ENCODE measurements around the gene KRT86. TPM values are rescaled to one million over a fixed set of nuclear protein-coding genes. Genes with fewer than 3 reads are reported as not detected.
"Not testable (repeated sequence)": the region's sequence is repeated elsewhere in the genome, so short reads cannot be mapped to it uniquely, and the experiment has no call there.

Gene KRT86
- total and polyA plus RNA-seq, 2 experiments from 2014 or later: 0.35 TPM; not detected in 1

DNA sequence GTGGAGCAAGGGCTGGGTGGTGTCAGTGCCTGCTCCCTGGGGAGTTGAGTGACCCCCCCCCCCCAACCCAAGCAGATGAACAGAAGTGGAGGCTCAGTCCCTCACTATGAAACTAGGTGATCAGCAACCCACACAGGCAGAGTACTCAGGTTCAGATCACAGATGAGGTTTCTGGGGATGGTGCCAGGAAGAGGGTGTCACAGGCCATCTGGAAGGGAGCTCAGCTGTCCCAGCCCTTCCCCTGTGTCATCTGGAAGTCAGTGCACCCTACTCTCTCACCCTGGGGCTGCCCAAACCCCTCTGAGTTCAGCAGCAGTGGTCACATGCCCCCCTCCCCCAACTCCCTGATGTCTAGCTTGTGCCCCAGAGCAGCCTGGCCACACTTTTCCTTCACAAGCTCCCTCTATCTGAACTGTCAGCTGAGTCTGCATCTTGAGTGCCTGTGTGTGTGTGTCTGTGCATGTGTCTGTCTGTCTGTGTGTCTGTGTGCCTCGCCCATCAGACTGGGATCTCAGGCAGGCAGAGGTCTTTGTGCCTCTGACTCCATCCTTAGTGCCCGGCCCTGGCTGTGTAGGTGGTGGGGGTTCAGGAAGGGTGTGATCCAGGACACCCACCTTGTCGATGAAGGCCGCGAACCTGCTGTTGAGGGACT, 16.2 kb downstream of the KRT86 start:
- H3K36me3 ChIP-seq; H3K9me3 ChIP-seq (ENCODE audit: low read depth); H3K27ac ChIP-seq; DNase-seq (ENCODE audit: low read depth in 1 of 2, low spot score in 1 of 2); H3K4me3 ChIP-seq; H3K4me1 ChIP-seq (ENCODE audit: low read depth): not testable (repeated sequence)
- peaks cover 17% of the 10 kb centered on the region for H3K27me3 ChIP-seq

DNA sequence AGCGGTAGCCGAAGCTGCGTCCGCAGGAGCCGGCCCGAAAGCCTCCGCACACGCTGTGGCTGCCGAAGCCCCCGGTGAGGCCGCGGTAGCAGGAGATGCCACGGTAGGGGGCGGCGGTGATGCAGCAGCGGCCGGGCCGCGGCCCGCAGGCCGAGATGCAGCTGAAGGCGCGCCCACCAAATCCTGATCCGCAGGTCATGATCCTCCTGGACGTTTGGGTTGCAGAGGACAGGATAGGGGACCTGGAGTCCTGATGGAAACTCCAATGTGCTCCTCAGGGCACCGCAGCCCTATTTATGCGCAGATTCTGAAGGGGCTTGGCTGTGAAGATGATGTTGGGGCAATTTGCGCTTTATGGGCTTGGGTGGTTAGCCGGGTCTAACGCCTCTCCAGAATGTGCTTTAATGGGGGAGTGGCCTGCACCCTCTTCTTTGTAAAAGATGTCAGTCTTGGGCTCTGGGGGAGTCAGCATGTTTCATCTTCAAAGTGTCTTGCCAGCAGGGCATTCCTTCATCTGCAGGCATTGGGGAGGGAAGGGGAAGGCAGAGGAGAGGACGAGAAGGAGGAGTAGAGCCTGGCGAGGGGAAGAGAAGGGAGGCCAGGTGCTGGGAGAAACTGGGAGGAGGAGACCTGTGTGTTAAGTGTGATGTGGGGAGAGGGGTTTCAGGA, 17.0 kb downstream of the KRT86 start, which contains the start of gene KRT81:
KRT81 (minus strand) TSS at position 268 of the 669 bp plus-strand sequence; CDS start at position 199, 69 bp downstream.
- Histone ChIP-seq H3K4me1 (ENCODE audit: low read depth) (no peaks in the 10 kb centered on the region), H3K27me3 (peaks cover 22% of the 10 kb centered on the region), H3K9me3 (ENCODE audit: low read depth) (no peaks in the 10 kb centered on the region), H3K27ac (no peak within 1 kb of the TSS), H3K36me3 (no peaks in the 10 kb centered on the region), H3K4me3 (no peak within 1 kb of the TSS)
- TF ChIP-seq, protein P1, sequence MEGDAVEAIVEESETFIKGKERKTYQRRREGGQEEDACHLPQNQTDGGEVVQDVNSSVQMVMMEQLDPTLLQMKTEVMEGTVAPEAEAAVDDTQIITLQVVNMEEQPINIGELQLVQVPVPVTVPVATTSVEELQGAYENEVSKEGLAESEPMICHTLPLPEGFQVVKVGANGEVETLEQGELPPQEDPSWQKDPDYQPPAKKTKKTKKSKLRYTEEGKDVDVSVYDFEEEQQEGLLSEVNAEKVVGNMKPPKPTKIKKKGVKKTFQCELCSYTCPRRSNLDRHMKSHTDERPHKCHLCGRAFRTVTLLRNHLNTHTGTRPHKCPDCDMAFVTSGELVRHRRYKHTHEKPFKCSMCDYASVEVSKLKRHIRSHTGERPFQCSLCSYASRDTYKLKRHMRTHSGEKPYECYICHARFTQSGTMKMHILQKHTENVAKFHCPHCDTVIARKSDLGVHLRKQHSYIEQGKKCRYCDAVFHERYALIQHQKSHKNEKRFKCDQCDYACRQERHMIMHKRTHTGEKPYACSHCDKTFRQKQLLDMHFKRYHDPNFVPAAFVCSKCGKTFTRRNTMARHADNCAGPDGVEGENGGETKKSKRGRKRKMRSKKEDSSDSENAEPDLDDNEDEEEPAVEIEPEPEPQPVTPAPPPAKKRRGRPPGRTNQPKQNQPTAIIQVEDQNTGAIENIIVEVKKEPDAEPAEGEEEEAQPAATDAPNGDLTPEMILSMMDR (IDR thresholded peaks at IDR 0.05; ENCODE audit: low read depth, low read length): no peak
- DNase-seq (ENCODE audit: low read depth in 1 of 2, low spot score in 1 of 2): no peak

DNA sequence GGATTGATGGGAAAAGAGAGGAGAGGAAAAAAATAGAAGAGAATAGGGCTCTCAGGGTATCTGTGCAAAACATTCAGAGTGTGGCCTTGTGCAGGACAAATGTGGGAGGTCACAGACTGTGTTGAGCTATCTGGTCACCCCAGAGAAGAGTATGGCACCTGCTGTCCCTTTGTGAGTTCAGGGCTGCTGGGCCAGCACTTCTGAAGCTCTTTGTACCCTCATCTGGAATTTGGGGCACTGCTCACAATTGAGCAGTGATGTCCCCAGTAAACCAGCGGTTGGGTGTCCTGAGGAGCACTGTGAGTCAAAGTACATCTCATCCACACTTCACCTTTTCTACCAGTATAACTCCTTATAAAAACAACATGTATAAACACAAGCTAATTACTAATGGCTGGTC, 19.5 kb downstream of the KRT86 start:
- Histone ChIP-seq H3K9me3 (ENCODE audit: low read depth) (no peaks in the 10 kb centered on the region), H3K27me3 (peaks cover 45% of the 10 kb centered on the region), H3K4me3 (no peak overlapping the region), H3K36me3 (no peaks in the 10 kb centered on the region), H3K4me1 (ENCODE audit: low read depth) (no peaks in the 10 kb centered on the region), H3K27ac (no peak overlapping the region)
- TF ChIP-seq, protein P1 (IDR thresholded peaks at IDR 0.05; ENCODE audit: low read depth, low read length): no peak
- no peak for DNase-seq (ENCODE audit: low read depth in 1 of 2, low spot score in 1 of 2)

DNA sequence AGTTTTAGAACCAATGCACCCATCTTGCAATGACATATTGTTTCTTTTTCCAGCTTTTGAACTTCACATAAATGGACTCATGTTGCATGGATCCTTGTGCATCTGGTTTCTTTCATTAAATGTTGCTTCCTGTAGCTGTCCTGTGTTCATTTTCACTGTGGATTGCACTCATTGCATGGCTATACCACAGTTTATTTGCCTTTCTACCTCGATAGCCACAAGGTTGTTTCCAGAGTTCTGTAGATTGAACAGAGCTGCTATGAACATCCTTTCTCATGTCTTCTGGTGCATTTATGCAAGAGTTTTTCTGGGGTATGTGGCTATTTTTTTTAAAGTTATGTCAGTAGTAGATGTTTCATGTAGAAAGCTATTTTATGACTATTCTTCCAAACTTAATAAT, 20.4 kb downstream of the KRT86 start:
- peaks cover 51% of the 10 kb centered on the region for H3K27me3 ChIP-seq
- H3K4me3 ChIP-seq: no peak overlapping the region
- DNase-seq (ENCODE audit: low read depth in 1 of 2, low spot score in 1 of 2): no peak

DNA sequence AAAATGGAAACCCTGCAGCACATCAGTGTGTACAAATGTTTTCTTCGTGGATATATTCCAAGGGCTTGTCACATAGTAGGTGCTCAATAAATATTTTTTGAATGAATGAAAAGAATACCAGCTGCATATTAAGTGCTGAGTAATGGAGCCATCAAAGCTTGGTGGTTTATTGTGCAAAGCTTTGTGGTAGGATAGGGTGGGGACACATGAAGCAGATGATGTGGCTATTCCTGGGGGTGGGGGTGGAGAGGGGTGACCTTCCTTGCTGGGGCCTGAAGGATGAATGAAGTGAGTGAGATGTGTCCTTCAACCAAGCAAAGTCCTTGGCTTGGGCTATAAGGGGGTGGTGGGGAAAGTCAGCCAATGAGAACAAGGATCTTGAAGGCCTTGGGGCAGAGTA, 21.2 kb downstream of the KRT86 start:
- Histone ChIP-seq H3K4me1 (ENCODE audit: low read depth) (no peaks in the 10 kb centered on the region), H3K9me3 (ENCODE audit: low read depth) (no peaks in the 10 kb centered on the region), H3K36me3 (no peaks in the 10 kb centered on the region), H3K27me3 (peaks cover 56% of the 10 kb centered on the region), H3K27ac (no peak overlapping the region), H3K4me3 (no peak overlapping the region)
- TF ChIP-seq, protein P1 (IDR thresholded peaks at IDR 0.05; ENCODE audit: low read depth, low read length): no peak
- no peak for DNase-seq (ENCODE audit: low read depth in 1 of 2, low spot score in 1 of 2)

More for the DNA sequence above, 20.4 kb downstream of the KRT86 start:
- no peaks in the 10 kb centered on the region for H3K4me1 ChIP-seq (ENCODE audit: low read depth)
- H3K36me3 ChIP-seq: no peaks in the 10 kb centered on the region
- TF ChIP-seq, protein P1 (IDR thresholded peaks at IDR 0.05; ENCODE audit: low read depth, low read length): no peak
- H3K27ac ChIP-seq: no peak overlapping the region
- H3K9me3 ChIP-seq (ENCODE audit: low read depth): no peaks in the 10 kb centered on the region

DNA sequence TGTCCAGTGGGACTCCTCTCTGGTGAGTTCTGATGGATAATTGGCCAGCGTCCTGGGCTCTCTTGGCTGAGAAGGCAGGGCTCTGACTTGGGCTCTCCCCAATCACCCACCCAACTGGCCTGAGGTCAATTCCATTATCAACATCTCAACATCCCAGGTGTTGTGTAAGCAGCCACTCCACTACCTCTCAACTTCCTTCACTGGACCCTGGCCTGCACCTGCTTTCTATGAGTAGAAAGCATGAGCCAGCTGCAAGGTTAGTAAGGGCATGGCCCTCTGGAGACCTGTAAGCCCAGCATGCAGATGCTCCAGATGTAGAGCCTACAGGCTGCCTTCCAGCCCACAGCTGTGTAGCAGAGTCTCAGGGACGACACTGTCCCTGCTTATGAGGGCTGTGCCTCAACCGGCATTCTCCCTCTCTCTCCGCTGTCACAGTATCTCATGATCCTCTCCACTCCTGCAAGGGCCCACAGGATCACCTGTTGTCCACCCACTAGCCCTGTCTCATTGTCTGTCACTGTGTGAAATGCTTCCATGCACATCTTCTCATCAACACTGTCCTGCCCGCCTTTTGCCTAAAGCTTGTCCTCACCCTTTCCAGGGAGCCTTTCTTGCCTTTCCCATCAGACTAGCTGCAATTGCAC, 22.2 kb downstream of the KRT86 start:
- DNase-seq (ENCODE audit: low read depth in 1 of 2, low spot score in 1 of 2): no peak
- no peak overlapping the region for H3K4me3 ChIP-seq
- H3K27ac ChIP-seq: no peak overlapping the region
- no peaks in the 10 kb centered on the region for H3K36me3 ChIP-seq
- peaks cover 60% of the 10 kb centered on the region for H3K27me3 ChIP-seq
- no peaks in the 10 kb centered on the region for H3K4me1 ChIP-seq (ENCODE audit: low read depth)
- TF ChIP-seq, protein P1 (IDR thresholded peaks at IDR 0.05; ENCODE audit: low read depth, low read length): no peak
- no peaks in the 10 kb centered on the region for H3K9me3 ChIP-seq (ENCODE audit: low read depth)

Data from cardiac muscle cell (in vitro differentiated cells and primary cell).